ENCODE measurements around the gene NEDD8.

The NEDD8 gene

GRCh38 chr14:24182110-24182882 lies 49.9 kb downstream of the NEDD8 start:
- DNase-seq (ENCODE audit: low spot score), result no peak
- TF ChIP-seq CTCF (conservative IDR thresholded peaks at IDR 0.05; ENCODE audit: low read depth), result no peak
- peak overlapping the region; percentile 9; the same call in 1 of the 2 replicates for H3K27ac ChIP-seq
- ChIA-PET CTCF (interaction anchor here (0.7 kb wide), 1 partner anchor 28 kb away, joined by 3 read pairs; no protein-coding TSS in a partner anchor), POLR2A (ENCODE audit: low non-redundant PET) (interaction anchor here (0.6 kb wide), 1 partner anchor 11 kb away, joined by 7 read pairs; no protein-coding TSS in a partner anchor)

GRCh38 chr14:24181371-24182077 lies 50.6 kb downstream of the NEDD8 start:
- ChIA-PET CTCF (interaction anchor here (0.7 to 1.1 kb wide), 3 partner anchors 20 to 124 kb away, joined by 3 to 5 read pairs (median 3); partner anchors contain the start of gene IRF9), POLR2A (ENCODE audit: low non-redundant PET) (no interaction called here)
- peak overlapping the region; percentile 9; the same call in 1 of the 2 replicates for H3K27ac ChIP-seq
- DNase-seq (ENCODE audit: low spot score), result no peak
- no peak for TF ChIP-seq CTCF (conservative IDR thresholded peaks at IDR 0.05; ENCODE audit: low read depth)

DNA sequence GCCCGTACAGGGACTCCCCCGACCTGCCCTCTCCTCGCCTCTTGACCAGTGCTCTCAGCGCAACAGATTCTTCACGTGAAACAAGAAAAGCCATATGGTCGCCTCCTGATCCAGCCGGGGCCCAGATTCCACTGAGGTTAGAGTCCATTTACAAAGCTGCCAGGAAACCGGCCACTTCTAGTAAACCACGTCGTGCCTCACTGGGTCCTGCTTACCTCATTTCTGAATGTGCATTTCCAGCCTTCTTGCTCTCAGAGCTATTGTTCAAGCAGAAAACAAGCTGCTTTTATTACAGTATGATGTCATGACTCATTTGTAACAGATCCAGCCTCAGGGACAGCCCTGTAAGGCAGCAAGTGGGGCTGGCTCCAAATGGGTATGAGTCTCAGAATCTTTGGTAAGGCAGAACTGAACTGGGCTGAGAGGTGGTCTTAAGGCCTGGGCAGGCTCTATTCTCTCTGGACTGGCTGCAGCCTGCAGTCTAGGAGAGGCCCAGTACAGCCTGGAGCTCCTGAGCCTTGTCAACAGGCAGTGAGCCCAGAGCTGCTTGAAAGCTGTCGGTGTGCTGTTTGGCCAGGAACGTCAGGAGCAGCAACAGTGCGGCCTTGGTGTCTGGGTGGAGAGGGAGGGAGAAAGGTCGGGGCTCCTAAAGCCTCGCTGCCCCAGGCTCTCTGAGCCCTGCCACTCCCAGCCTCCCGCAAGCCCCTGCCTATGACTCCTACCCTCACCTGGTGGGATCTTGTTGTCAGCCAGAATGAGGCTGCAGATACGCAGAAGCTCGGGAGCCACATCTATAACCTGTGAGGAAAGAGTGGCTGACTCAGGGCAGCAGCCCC lies 52.0 kb downstream of the NEDD8 start:
- CTCF ChIA-PET, result interaction anchor here (0.7 to 1.0 kb wide), 3 partner anchors 9 to 919 kb away, joined by 3 to 5 read pairs (median 4); partner anchors contain the start of genes IPO4 and IRF9
- H3K27ac ChIP-seq, result peak overlapping the region; percentile 60
- no peak for TF ChIP-seq CTCF (conservative IDR thresholded peaks at IDR 0.05; ENCODE audit: low read depth)
- POLR2A ChIA-PET (ENCODE audit: low non-redundant PET), result no interaction called here
- no peak for DNase-seq (ENCODE audit: low spot score)

DNA sequence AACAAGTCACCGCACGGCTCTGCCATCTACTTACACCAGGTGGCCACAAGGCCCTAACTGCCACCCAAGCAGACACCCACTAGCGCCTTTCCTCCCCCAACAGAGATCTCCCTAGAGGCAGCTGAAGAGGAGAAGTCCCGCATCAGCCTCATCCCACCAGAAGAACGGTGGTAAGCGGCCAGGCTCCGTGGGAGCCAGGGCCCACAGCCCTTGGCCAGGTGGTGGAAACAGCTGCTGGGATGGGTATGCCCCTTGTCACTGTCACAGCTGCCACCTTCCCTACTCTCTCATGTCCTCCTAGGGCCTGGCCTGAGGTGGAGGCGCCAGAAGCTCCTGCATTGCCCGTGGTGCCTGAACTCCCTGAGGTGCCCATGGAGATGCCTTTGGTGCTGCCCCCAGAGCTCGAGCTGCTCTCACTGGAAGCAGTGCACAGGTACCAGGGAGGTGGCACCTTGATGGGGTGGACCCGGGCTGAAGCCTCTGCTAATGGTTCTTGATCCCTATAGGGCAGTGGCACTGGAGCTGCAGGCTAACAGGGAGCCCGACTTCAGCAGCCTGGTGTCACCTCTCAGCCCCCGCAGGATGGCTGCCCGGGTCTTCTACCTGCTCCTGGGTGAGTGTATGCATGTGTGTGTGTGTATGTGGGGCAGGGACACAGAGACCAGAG lies 52.7 kb downstream of the NEDD8 start:
- no peak for TF ChIP-seq CTCF (conservative IDR thresholded peaks at IDR 0.05; ENCODE audit: low read depth)
- ChIA-PET CTCF (interaction anchor here (0.6 kb wide), 2 partner anchors 12 to 18 kb away, joined by 3 to 5 read pairs; partner anchors contain the start of gene IRF9), POLR2A (ENCODE audit: low non-redundant PET) (no interaction called here)
- H3K27ac ChIP-seq, result peak overlapping the region; percentile 60
- DNase-seq (ENCODE audit: low spot score), result no peak

DNA sequence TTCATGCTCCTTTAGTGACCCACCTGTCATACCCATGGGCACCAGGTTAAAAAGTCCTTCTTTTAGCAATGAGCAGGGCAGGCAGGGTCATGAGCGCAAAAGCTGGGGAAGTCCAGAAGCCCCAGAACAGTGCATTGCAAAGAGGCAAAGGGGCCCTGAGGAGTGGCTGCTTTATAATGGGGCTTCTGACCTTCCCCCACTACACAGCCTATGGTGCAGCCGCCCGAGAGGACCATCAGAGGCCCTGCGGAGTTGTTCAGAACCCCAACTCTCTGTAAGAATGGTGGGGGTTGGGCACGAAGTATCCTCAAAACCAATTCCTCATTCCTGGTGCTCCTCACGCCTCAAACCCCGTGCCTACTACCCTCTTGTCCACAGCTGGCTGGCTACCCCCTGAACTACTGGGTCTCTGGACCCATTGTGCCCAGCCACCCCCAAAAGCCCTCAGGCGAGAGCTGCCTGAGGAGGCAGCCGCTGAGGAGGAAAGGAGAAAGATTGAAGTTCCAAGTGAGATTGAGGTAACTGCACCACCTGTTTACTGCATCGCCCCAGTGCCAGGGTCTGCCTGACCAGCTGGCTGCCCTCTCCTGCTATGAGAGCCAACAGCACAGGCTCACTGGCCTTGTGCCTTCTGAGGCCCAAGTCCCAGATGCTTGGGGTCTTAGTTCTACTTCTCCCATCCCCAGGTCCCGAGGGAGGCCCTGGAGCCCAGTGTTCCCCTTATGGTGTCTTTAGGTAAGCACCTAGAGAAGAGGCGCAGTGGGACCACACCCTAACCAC lies 53.6 kb downstream of the NEDD8 start:
- no peak for TF ChIP-seq CTCF (conservative IDR thresholded peaks at IDR 0.05; ENCODE audit: low read depth)
- ChIA-PET CTCF (interaction anchor here (0.6 to 0.7 kb wide), 3 partner anchors 12 to 36 kb away, joined by 3 to 5 read pairs (median 3); partner anchors contain the start of gene IRF9), POLR2A (ENCODE audit: low non-redundant PET) (no interaction called here)
- peak overlapping the region; percentile 60 for H3K27ac ChIP-seq
- no peak for DNase-seq (ENCODE audit: low spot score)
